ENCODE data around the gene RCC2. TPM values are rescaled to one million over a fixed set of nuclear protein-coding genes. Genes with fewer than 3 reads are reported as not detected.

RCC2 gene
- total and polyA plus RNA-seq, 2 of the 4 experiments (the other 2 are of a cell fraction), result 24.0 to 38.9 TPM

Other genes with a start within 250 kb of the RCC2 start
- gene PADI1, start 234.5 kb downstream of the RCC2 start, total RNA-seq (2012; rRNA removed), result not detected in 2 replicates
- gene PADI1, start 234.5 kb downstream of the RCC2 start, polyA plus RNA-seq (2012; rRNA removed), result 0.13 and 0.17 TPM in 2 replicates
- not detected in 2 replicates for gene PADI3, start 190.6 kb downstream of the RCC2 start, total RNA-seq (2012; rRNA removed)
- not detected in 2 replicates for gene PADI3, start 190.6 kb downstream of the RCC2 start, polyA plus RNA-seq (2012; rRNA removed)
- gene PADI4, start 131.5 kb downstream of the RCC2 start, total RNA-seq (2012; rRNA removed), result not detected in 2 replicates
- gene PADI4, start 131.5 kb downstream of the RCC2 start, polyA plus RNA-seq (2012; rRNA removed), result not detected in 2 replicates
- not detected in 2 replicates for gene PADI6, start 67.5 kb downstream of the RCC2 start, total RNA-seq (2012; rRNA removed)
- gene PADI6, start 67.5 kb downstream of the RCC2 start, polyA plus RNA-seq (2012; rRNA removed), result not detected in 2 replicates
- gene ARHGEF10L, start 100.0 kb upstream of the RCC2 start, total RNA-seq (2012; rRNA removed), result 4.8 and 5.0 TPM in 2 replicates
- 12.4 and 14.5 TPM in 2 replicates for gene ARHGEF10L, start 100.0 kb upstream of the RCC2 start, polyA plus RNA-seq (2012; rRNA removed)